NAMALWA (cell line): ENCODE data around the gene TRIP12.
A peak's percentile ranks its signal among the peaks of the same experiment; 100 is the strongest.
"Not testable (repeated sequence)": the region's sequence is repeated elsewhere in the genome, so short reads cannot be mapped to it uniquely, and the experiment has no call there.

ENCODE experiments used
- DNase-seq: peaks from one replicate; pipeline ENCODE4 v3.0.0-alpha.2; 2015; ENCODE audit warnings: low spot score

TRIP12 gene

GRCh38 chr2:229768235-229768634 lies 153.6 kb downstream of the TRIP12 start:
- no peak for DNase-seq

- no peak for DNase-seq
Measured at GRCh38 chr2:229765721-229766120, 156.1 kb downstream of the TRIP12 start.

- no peak for DNase-seq
Measured at GRCh38 chr2:229761663-229762062, 160.1 kb downstream of the TRIP12 start.

- DNase-seq = not testable (repeated sequence)
Measured at GRCh38 chr2:229757462-229757861, 164.3 kb downstream of the TRIP12 start.

- DNase-seq = peak; percentile 39
Measured at GRCh38 chr2:229752970-229753729, 168.7 kb downstream of the TRIP12 start.

GRCh38 chr2:229749779-229750178 lies 172.0 kb downstream of the TRIP12 start:
- no peak for DNase-seq

GRCh38 chr2:229748950-229749349 lies 172.9 kb downstream of the TRIP12 start:
- DNase-seq = no peak

GRCh38 chr2:229742691-229743090 lies 179.1 kb downstream of the TRIP12 start:
- not testable (repeated sequence) for DNase-seq

GRCh38 chr2:229740279-229740678 lies 181.5 kb downstream of the TRIP12 start:
- DNase-seq = no peak

- no peak for DNase-seq
Measured at GRCh38 chr2:229738024-229738625, 183.7 kb downstream of the TRIP12 start.

- no peak for DNase-seq
Measured at GRCh38 chr2:229734410-229734809, 187.4 kb downstream of the TRIP12 start.

GRCh38 chr2:229733611-229734245 lies 188.1 kb downstream of the TRIP12 start:
- DNase-seq = no peak

GRCh38 chr2:229732897-229733296 lies 188.9 kb downstream of the TRIP12 start:
- DNase-seq = no peak

GRCh38 chr2:229731916-229732315 lies 189.9 kb downstream of the TRIP12 start:
- no peak for DNase-seq

- DNase-seq = no peak
Measured at GRCh38 chr2:229731363-229731762, 190.4 kb downstream of the TRIP12 start.

GRCh38 chr2:229728370-229728769 lies 193.4 kb downstream of the TRIP12 start:
- no peak for DNase-seq

GRCh38 chr2:229726643-229727042 lies 195.2 kb downstream of the TRIP12 start:
- no peak for DNase-seq

GRCh38 chr2:229725716-229726574 lies 195.9 kb downstream of the TRIP12 start:
- DNase-seq = no peak

GRCh38 chr2:229723192-229723591 lies 198.6 kb downstream of the TRIP12 start:
- DNase-seq = not testable (repeated sequence)

- DNase-seq = no peak
Measured at GRCh38 chr2:229719926-229720647, 201.7 kb downstream of the TRIP12 start.

GRCh38 chr2:229718057-229718456 lies 203.8 kb downstream of the TRIP12 start:
- no peak for DNase-seq
